ENCODE measurements around the gene NFE2L3. TPM values are rescaled to one million over a fixed set of nuclear protein-coding genes. Genes with fewer than 3 reads are reported as not detected.
A peak's percentile ranks its signal among the peaks of the same experiment; 100 is the strongest.
"Not testable (repeated sequence)": the region's sequence is repeated elsewhere in the genome, so short reads cannot be mapped to it uniquely, and the experiment has no call there.

NFE2L3 gene
- total RNA-seq, 2 donors from 2014 or later = 1.3 to 1.7 TPM

DNA sequence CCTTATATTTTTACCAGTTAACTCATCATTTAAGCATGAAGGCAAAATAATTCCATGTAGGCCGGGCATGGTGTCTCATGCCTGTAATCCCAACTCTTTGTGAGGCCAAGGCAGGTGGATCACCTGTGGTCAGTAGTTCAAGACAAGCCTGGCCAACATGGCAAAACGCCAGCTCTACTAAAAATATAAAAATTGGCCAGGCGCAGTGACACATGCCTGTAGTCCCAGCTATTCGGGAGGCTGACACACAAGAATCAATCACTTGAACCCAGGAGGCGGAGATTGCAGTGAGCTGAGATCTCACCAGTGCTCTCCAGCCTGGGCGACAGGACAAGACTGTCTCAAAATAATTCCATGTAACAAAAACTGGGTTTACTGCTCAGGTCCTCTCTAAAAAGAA lies 30.3 kb downstream of the NFE2L3 start:
- intact Hi-C loops (cut with DNase I) = no loop called here
- no peak for DNase-seq
- peak in 1 of 2 donors; percentile 3 for ATAC-seq

DNA sequence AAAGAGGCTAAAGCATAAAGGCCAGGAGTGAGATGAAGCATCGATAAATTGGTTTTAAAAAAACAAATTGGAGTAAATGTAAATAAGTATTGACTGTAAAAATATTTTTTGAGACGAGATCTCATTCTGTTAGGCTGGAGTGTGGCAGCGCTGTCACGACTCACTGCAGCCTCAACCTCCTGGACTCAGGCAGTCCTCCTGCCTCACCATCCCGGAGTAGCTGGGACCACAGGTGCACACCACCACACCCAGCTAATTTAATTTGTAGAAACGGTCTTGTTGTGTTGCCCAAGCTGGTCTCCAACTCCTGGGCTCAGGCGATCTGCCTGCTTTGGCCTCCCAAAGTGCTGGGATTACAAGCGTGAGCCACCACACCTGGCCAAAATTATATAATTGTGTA lies 30.7 kb downstream of the NFE2L3 start:
- intact Hi-C loops (cut with DNase I) = no loop called here
- DNase-seq (no peak), ATAC-seq (no peak)

DNA sequence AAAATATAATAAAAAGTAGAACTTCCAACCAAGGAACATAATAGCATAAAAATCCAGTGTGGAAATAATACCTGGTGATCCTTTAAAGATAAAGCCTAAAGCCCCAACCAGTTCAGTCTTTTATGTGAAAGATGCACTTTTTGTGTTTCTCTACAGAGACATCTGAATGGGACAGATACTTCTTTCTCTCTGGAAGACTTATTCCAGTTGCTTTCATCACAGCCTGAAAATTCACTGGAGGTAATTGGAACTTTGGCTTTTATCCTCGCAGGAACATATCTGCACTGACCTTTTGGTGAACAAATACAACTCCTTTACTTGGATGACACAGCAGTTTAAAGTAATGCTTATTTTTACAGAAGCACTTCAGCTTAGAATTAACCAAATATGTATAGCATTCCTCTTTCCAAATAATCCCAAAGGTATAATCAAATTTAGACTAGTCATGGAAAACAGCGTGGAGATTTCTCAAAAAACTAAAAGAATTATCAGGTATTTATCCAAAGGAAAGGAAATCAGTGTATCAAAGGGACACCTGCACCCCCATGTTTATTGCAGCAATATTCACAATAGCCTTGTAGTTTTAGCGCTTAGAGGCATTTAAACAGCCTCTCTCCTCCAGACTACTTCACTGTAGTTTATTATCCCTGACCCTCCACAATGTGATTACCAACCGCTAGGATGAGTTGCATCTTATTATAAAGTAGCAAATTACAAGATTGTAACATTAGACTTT lies 31.7 kb downstream of the NFE2L3 start:
- no peak for ATAC-seq
- DNase-seq = no peak
- intact Hi-C loops (cut with DNase I) = no loop called here

DNA sequence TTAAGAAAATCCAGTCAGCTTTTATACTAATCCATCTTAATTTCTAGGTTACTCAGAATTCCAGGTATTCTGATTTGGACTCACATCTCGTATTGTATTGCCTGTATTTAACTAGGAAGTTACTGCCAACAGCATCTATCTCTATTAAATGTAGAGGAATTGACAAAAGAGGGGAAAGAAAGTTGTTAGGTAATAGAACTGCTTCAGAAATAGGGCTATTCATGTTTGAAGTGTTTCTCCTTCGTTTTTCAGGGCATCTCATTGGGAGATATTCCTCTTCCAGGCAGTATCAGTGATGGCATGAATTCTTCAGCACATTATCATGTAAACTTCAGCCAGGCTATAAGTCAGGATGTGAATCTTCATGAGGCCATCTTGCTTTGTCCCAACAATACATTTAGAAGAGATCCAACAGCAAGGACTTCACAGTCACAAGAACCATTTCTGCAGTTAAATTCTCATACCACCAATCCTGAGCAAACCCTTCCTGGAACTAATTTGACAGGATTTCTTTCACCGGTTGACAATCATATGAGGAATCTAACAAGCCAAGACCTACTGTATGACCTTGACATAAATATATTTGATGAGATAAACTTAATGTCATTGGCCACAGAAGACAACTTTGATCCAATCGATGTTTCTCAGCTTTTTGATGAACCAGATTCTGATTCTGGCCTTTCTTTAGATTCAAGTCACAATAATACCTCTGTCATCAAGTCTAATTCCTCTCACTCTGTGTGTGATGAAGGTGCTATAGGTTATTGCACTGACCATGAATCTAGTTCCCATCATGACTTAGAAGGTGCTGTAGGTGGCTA lies 32.5 kb downstream of the NFE2L3 start:
- DNase-seq; intact Hi-C loops (cut with DNase I); ATAC-seq: not testable (repeated sequence)

DNA sequence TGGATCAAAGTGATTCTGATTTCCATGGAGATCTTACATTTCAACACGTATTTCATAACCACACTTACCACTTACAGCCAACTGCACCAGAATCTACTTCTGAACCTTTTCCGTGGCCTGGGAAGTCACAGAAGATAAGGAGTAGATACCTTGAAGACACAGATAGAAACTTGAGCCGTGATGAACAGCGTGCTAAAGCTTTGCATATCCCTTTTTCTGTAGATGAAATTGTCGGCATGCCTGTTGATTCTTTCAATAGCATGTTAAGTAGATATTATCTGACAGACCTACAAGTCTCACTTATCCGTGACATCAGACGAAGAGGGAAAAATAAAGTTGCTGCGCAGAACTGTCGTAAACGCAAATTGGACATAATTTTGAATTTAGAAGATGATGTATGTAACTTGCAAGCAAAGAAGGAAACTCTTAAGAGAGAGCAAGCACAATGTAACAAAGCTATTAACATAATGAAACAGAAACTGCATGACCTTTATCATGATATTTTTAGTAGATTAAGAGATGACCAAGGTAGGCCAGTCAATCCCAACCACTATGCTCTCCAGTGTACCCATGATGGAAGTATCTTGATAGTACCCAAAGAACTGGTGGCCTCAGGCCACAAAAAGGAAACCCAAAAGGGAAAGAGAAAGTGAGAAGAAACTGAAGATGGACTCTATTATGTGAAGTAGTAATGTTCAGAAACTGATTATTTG lies 33.3 kb downstream of the NFE2L3 start:
- intact Hi-C loops (cut with DNase I) = no loop called here

DNA sequence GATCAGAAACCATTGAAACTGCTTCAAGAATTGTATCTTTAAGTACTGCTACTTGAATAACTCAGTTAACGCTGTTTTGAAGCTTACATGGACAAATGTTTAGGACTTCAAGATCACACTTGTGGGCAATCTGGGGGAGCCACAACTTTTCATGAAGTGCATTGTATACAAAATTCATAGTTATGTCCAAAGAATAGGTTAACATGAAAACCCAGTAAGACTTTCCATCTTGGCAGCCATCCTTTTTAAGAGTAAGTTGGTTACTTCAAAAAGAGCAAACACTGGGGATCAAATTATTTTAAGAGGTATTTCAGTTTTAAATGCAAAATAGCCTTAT lies 33.8 kb downstream of the NFE2L3 start:
- ATAC-seq (no peak), DNase-seq (no peak)
- intact Hi-C loops (cut with DNase I) = no loop called here

More for the DNA sequence above, 33.3 kb downstream of the NFE2L3 start:
- DNase-seq (no peak), ATAC-seq (no peak)

DNA sequence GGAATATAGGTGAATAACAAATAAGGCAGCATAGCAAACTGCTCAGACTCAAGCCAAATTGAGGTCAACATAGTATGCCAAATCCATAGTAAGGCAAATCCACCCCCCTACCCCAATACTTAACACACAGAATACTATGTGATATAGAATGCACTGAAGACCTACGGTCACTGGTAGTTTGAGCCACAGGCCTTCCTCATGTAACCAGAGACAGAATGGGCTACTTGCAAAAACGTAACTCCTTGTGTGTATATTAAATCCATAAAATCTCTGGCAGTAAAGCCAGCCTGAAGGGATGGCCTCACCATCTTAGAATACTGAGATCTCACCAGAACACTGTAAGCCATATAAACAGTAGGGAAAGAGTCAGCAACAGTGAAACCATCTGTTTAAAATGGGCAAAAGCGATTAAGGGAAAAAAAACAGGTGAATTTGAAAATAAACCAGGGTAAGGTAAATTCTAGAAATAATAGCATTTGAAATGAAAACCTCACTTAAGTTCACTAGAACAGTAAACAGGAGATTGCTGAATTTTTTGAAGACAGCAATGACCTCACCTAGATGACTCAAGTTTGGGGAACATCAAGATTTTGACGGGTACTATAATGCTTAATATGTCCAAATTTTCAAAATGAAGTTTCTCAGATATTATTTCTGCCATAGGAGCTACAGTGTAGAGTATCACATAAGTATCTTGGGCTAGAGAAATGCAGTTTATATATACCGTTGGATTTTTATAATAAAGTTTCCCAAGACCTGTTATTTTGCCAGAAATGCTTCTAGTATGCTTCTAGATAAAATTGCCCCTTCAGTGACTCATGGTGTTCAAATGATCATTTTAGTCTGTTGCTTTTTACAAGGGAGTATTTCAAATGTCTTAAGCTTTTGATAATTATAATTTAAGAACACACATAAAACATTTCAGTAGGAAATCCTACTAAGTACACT lies 34.6 kb downstream of the NFE2L3 start:
- DNase-seq (no peak), ATAC-seq (peak in 1 of 2 donors; percentile 3)
- intact Hi-C loops (cut with DNase I) = no loop called here

DNA sequence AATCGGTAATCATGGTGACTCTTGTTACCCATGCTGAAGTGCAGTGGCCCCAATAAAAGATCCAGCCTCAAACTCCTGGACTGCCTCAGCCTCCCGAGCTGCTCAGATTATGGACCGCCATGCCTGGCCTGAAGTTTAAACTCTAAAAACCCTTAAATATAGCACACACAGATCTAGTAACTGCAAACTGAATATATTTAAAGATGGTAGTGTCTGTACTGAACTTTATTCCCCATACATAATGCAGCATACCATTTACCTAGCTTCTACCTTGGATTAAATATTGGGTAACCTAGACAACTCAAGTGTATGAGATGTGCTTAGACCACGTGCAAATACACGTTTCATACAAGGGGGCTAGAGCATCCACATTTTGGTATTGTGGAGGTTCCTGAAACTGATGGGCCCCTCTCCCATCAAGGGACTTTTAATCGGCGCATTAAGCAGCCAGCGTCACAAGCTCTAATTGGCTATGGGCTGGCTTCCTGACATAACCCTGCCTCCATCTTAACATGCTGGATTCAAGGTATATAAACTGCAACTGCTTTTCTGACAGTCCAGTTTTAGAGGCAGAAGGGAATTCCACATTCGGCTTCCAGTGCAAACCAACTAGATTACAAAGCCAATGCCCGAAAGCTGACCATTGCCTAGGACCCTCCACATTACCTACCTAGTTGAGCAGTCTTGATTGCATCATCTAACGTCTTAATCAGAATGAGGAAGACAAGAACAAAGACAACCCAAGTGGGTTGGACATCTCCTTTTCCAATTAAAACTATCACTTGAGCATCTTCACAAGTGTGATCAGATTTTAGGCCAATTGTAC lies 35.6 kb downstream of the NFE2L3 start:
- DNase-seq (no peak), ATAC-seq (peak; percentile 2 to 12)
- intact Hi-C loops (cut with DNase I) = no loop called here

DNA sequence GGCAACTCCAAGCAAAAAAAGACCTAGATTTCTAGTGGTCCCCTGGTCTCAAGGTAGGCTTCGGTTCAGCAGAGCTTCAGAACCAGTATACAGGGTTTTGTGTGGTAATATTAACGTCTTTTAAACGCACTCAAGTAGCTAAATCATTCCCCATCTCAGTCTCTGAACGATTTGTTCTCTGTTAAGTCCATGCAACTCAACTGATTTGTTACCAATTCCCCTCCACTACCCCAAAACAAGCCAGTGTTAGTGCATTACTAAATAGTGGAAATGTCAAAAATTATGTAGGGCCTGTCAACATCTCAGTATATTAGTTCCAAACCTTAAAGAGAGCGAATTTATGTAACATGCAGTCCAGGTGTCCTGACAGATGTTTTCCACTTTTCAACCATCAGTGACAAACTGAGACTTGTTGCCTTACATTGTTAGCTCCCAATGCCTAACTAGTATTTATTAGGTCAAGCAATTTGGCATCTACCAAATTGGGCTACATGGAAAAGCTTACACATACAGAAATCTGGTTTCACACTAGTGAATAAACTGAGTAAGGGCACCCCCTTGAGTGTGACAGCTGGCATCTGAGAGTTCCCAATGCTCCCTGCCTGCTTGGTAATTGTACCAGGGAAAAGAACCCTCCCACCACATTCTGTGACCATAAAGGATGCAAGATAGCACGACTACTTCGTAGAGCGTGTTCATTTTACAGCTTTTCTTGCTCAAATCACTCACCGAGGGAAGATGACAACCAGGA lies 36.4 kb downstream of the NFE2L3 start:
- ATAC-seq (no peak), DNase-seq (no peak)
- intact Hi-C loops (cut with DNase I) = no loop called here

DNA sequence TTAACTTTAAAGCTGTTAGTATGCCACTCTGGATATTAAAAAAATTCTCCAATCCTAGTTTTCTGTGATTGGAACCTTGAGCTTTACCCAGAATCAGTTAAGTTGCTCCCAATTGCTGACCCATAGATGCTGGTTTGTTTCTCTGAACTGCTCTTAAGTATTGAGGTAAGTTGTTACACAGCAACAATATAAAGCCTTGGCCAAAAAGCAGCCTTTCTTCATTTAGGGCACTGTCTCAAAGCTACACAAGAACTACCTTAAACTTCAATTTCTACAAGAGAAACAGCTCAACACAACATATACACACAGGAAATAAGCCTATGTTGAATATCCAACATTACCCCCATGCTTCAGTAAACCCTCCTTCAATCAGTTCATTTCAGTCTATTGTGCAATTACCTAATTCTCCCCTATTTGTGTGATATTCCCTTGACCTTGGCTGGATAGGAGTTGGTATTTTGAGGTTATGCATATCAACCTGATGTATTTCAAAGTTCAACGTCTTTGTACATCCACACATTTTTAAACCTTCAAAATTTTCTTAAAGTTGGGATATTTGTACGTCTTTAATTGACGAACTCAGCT lies 37.1 kb downstream of the NFE2L3 start:
- ATAC-seq (no peak), DNase-seq (no peak)
- intact Hi-C loops (cut with DNase I) = no loop called here

DNA sequence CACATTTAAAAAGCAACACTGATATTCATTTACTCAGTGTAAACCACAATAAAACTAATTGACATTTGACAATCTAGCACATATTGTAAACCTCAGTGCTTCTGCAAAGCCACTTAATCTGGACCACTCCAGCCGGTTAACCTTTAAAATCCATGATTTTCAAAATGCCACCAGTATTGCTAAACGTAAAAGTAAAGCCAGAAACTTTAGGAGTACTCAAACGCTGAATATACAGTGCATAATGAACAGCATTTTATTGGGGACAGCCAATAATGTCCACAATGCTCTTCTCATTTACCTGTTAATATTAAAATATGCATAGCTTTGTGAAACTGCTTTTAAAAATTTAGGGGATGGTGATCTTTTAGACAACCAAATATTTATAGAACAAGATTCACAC lies 37.7 kb downstream of the NFE2L3 start:
- intact Hi-C loops (cut with DNase I) = no loop called here
- ATAC-seq = no peak
- DNase-seq = no peak

DNA sequence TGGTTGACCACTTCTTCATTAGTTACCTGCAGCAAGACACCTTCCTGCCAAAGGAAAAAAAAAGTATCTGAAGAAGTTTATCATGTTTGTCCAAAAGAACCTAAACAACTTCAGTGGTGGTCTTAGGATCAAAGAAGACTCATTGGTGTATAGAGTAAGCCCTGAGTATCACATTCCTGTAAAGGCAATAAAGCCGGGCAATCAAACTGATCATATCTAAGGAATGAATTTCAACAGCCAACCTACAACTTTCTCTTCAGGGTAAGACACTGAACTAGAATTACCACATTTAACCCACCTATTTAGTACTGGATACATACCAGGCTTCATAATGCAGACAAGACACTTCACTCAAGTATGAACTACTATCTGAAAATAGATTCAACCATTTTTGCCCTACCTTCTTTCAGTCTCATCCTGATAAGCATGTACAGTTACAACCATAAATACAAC lies 38.4 kb downstream of the NFE2L3 start:
- intact Hi-C loops (cut with DNase I) = no loop called here
- no peak for ATAC-seq

DNA sequence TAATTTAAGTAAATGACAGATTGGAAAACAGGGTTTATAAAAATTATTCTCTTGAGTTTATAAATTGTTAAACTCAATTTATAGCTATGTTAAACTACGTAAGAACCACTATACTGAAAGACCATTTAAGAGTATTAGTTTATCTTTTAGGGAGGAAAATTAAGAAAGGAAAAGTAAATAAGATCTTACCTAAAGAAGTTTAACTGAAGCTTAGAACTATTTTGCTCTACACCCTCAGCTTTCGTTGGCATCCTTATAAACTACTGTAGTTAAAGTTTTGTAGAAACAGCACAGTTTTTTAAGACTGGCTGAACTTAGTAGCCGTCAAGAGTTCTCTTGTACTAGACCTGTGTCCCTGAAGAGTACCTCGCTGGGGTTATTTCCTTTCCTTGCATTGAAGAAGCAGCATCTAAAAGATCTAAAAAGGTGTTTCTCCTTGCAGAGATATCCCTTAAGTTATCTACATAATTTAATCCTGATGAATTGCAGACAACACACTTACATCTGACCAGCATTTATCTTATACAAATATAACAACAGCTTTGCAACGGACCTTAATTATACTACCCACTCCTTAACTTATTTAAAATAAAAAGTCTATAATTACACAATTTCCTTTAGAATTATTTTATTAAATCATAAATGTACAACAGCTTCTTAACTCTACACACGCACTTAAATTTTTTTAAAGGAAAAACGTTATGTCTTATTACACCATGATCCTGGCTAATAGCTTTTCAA lies 39.4 kb downstream of the NFE2L3 start:
- intact Hi-C loops (cut with DNase I) = no loop called here
- ATAC-seq = no peak
- no peak for DNase-seq

More for the DNA sequence above, 38.4 kb downstream of the NFE2L3 start:
- no peak for DNase-seq

DNA sequence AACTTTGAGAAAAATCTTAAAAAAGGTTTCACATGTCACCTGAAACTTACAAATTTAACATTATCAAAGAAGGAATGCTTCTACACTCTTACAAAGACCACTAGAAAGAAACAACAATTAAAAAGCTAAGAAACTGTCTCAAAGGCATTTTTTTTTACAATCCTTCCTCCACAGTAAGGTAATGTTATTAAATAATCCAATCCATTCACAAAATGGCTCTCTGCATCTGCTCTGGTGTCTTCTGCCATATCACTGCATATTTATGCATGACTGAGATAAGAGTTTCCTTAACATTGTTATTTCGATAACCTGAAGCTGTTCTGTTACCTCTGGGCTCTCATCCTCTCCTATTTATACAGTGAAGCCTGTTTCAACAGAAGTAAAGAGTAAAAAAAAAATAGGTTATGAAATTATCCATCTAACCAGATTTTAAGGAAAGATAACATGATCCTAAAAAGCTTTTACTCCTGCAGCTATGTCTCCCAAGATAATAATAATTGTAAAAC lies 40.0 kb downstream of the NFE2L3 start:
- intact Hi-C loops (cut with DNase I) = no loop called here
- DNase-seq (no peak), ATAC-seq (no peak)

DNA sequence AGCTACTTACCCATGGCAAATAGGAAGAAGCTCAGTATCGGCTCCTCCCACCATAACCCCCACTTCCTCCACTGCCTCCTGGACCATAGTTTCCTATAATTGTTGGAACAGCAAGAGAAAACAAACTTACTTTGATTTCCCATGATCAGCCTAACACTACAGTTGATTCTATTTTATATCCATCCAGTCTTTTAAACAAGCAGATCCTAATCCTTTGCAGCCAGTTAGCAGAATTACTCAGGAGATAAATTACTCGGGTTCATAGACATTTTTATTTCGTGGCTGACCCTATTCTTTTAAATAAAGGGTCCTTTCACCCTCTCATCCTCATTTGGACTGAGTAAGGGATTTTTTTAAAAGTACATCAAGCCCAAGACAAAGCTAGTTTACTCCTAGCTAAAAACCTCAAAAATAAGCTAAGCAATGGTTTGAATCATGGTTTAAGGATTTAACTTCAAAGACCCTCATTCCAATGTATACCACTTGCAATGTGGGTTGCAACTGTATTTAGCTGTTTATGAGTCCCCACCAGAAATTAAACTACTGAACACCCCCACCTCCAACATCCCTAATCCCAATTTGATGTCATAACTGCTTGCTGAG lies 40.6 kb downstream of the NFE2L3 start:
- ATAC-seq (no peak), DNase-seq (no peak)
- intact Hi-C loops (cut with DNase I) = no loop called here
